ENCODE data around the gene VPS35L. TPM values are rescaled to one million over a fixed set of nuclear protein-coding genes. Genes with fewer than 3 reads are reported as not detected.
A peak's percentile ranks its signal among the peaks of the same experiment; 100 is the strongest.
"Not testable (repeated sequence)": the region's sequence is repeated elsewhere in the genome, so short reads cannot be mapped to it uniquely, and the experiment has no call there.

Gene VPS35L
- total RNA-seq, 1 experiment from 2014 or later: 14.2 TPM

GRCh38 chr16:19674485-19674884, 119.0 kb downstream of the VPS35L start:
- DNase-seq: no peak
- no TSS peak for BruUV-seq (replicated peaks)
- intact Hi-C loops (cut with micrococcal nuclease; ENCODE audit: unreplicated experiment): no loop called here
- no peaks in the 10 kb centered on the region for H3K9me3 Mint-ChIP-seq (ENCODE audit: low read depth, unreplicated experiment)
- H3K36me3 Mint-ChIP-seq (ENCODE audit: insufficient read depth, unreplicated experiment): no peaks in the 10 kb centered on the region
- CTCF ChIA-PET: interaction anchor here (0.7 kb wide), 1 partner anchor 1838 kb away, joined by 12 read pairs; no protein-coding TSS in a partner anchor
- no peak for TF ChIP-seq CTCF (IDR thresholded peaks at IDR 0.05; ENCODE audit: unreplicated experiment)
- no peaks in the 10 kb centered on the region for H3K27me3 Mint-ChIP-seq (ENCODE audit: unreplicated experiment)
- no peak overlapping the region for H3K27ac Mint-ChIP-seq (ENCODE audit: unreplicated experiment)
- H3K4me1 Mint-ChIP-seq (ENCODE audit: low read depth, unreplicated experiment): no peaks in the 10 kb centered on the region
- H3K4me3 Mint-ChIP-seq (ENCODE audit: low read depth, unreplicated experiment): no peak overlapping the region

- Mint-ChIP-seq H3K36me3 (ENCODE audit: insufficient read depth, unreplicated experiment) (peaks cover 7% of the 10 kb centered on the region), H3K4me3 (ENCODE audit: low read depth, unreplicated experiment) (no peak overlapping the region), H3K4me1 (ENCODE audit: low read depth, unreplicated experiment) (peaks cover 13% of the 10 kb centered on the region), H3K9me3 (ENCODE audit: low read depth, unreplicated experiment) (no peaks in the 10 kb centered on the region), H3K27me3 (ENCODE audit: unreplicated experiment) (no peaks in the 10 kb centered on the region), H3K27ac (ENCODE audit: unreplicated experiment) (peak overlapping the region; percentile 58)
- no peak for TF ChIP-seq CTCF (IDR thresholded peaks at IDR 0.05; ENCODE audit: unreplicated experiment)
- DNase-seq: no peak
- intact Hi-C loops (cut with micrococcal nuclease; ENCODE audit: unreplicated experiment): no loop called here
- BruUV-seq (replicated peaks): no TSS peak
- CTCF ChIA-PET: interaction anchor here (0.5 to 1.0 kb wide), 3 partner anchors 12 to 249 kb away, joined by 3 to 5 read pairs (median 3); no protein-coding TSS in a partner anchor
Measured at GRCh38 chr16:19677402-19677801, 121.9 kb downstream of the VPS35L start.

GRCh38 chr16:19678804-19679203, 123.3 kb downstream of the VPS35L start:
- no peak overlapping the region for H3K27ac Mint-ChIP-seq (ENCODE audit: unreplicated experiment)
- BruUV-seq (replicated peaks): no TSS peak
- CTCF ChIA-PET: no interaction called here
- intact Hi-C loops (cut with micrococcal nuclease; ENCODE audit: unreplicated experiment): no loop called here
- H3K9me3 Mint-ChIP-seq (ENCODE audit: low read depth, unreplicated experiment): no peaks in the 10 kb centered on the region
- H3K4me3 Mint-ChIP-seq (ENCODE audit: low read depth, unreplicated experiment): no peak overlapping the region
- no peaks in the 10 kb centered on the region for H3K27me3 Mint-ChIP-seq (ENCODE audit: unreplicated experiment)
- peaks cover 7% of the 10 kb centered on the region for H3K36me3 Mint-ChIP-seq (ENCODE audit: insufficient read depth, unreplicated experiment)
- peaks cover 13% of the 10 kb centered on the region for H3K4me1 Mint-ChIP-seq (ENCODE audit: low read depth, unreplicated experiment)
- no peak for DNase-seq
- no peak for TF ChIP-seq CTCF (IDR thresholded peaks at IDR 0.05; ENCODE audit: unreplicated experiment)

- H3K36me3 Mint-ChIP-seq (ENCODE audit: insufficient read depth, unreplicated experiment); H3K9me3 Mint-ChIP-seq (ENCODE audit: low read depth, unreplicated experiment); H3K4me3 Mint-ChIP-seq (ENCODE audit: low read depth, unreplicated experiment); BruUV-seq (replicated peaks); intact Hi-C loops (cut with micrococcal nuclease; ENCODE audit: unreplicated experiment); H3K27ac Mint-ChIP-seq (ENCODE audit: unreplicated experiment); H3K27me3 Mint-ChIP-seq (ENCODE audit: unreplicated experiment); DNase-seq; CTCF ChIA-PET: not testable (repeated sequence)
- peaks cover 13% of the 10 kb centered on the region for H3K4me1 Mint-ChIP-seq (ENCODE audit: low read depth, unreplicated experiment)
Measured at GRCh38 chr16:19679281-19679680, 123.8 kb downstream of the VPS35L start.

DNA sequence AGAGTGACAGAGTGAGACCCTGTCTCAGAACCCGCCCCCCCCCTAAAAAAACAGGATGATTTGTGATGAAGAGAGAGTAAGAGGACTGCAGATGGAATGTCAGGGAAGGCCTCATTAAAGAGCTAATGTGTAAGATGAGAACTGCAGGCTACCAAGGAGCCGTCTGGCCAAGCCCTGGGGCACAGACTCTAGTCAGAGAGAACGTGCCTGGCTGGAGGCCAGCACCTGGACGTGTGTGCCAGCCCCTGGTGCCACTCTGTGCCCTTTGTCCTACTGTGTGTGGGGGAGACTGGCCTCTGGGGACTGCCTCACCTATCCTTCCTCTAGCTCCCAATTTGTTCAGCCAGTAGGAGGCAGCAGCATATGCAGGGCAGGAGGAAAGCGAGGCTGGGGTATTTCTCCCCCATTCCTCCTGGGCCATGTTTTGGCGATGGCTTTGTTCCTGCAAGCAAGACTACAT, 125.4 kb downstream of the VPS35L start:
- H3K4me1 Mint-ChIP-seq (ENCODE audit: low read depth, unreplicated experiment): peaks cover 13% of the 10 kb centered on the region
- CTCF ChIA-PET: interaction anchor here (0.6 to 1.7 kb wide), 7 partner anchors 12 to 619 kb away, joined by 3 to 9 read pairs (median 4); partner anchors contain the start of gene GPRC5B
- H3K36me3 Mint-ChIP-seq (ENCODE audit: insufficient read depth, unreplicated experiment): peaks cover 7% of the 10 kb centered on the region
- H3K4me3 Mint-ChIP-seq (ENCODE audit: low read depth, unreplicated experiment): no peak overlapping the region
- no peak for TF ChIP-seq CTCF (IDR thresholded peaks at IDR 0.05; ENCODE audit: unreplicated experiment)
- intact Hi-C loops (cut with micrococcal nuclease; ENCODE audit: unreplicated experiment): no loop called here
- H3K27me3 Mint-ChIP-seq (ENCODE audit: unreplicated experiment): no peaks in the 10 kb centered on the region
- BruUV-seq (replicated peaks): no TSS peak
- peak; percentile 51 for DNase-seq
- no peak overlapping the region for H3K27ac Mint-ChIP-seq (ENCODE audit: unreplicated experiment)
- H3K9me3 Mint-ChIP-seq (ENCODE audit: low read depth, unreplicated experiment): no peaks in the 10 kb centered on the region

Data from Calu3 (cell line).